Left renal pelvis (tissue), 4 donors: ENCODE results near the gene MAMLD1. TPM values are rescaled to one million over a fixed set of nuclear protein-coding genes. Genes with fewer than 3 reads are reported as not detected.

Experiments
- DNase-seq, 4 donors: peaks; one replicate each; pipeline ENCODE4 v3.0.0-alpha.2; 2013; ENCODE audit warnings: low read depth in 4 of 4, low spot score in 3 of 4
- polyA plus RNA-seq, 4 donors: library from polyadenylated mRNA; unstranded; fragments of 120-200 nt; gene quantifications; one replicate each; pipeline ENCODE4 v1.2.1, GENCODE V29; 2013; ENCODE audit not compliant: insufficient read length in 4 of 4

MAMLD1 gene
- polyA plus RNA-seq, 4 donors = 6.5 to 10.2 (median 7.3) TPM

DNA sequence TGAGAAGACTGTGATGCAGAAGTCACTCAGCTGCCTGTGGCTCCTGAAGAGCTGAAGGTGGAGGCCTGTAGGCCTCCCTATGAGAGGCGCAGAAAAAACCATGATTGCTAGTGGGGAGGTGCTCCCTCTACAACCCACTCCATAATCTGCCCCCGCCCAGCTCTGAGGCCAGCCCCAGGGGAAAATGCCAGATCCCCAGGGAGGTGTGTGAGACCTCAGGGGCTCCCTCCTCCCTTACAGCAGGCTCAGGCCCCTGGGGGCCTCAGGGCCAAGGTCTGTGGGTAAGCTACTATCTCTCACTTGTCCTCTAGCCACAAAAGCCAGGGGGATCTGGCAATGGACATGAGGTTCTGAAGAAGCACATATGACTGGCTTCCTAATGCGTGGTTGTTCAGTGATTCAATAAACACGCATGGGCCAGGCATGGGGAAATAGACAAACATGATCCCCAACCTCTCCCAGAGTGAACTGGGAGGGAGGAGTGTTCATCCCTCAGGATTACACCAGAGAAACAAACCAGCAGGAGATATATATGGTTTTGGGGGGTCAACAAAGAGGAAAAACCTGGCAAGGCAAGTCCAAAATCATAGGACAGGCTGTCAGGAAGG is 154.3 kb downstream of the MAMLD1 start:
- no peak for DNase-seq

DNA sequence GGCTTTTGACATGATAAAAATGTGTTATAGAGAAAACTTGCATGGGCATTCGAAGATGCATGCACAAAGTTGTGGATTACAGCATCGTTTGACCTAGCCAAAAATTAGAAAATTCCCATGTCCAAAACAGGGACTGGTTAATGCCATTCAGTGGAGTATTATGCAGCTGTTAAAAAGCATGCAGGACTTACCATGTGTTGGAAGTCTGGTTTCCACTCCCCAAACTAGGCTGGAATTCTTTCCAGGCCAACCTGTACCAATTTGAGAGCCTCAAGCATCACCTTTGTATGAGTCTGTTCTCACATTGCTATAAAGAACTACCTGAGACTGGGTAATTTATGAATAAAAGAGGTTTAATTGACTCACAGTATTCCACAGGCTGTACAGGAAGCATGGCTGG is 159.4 kb downstream of the MAMLD1 start:
- DNase-seq = no peak

DNA sequence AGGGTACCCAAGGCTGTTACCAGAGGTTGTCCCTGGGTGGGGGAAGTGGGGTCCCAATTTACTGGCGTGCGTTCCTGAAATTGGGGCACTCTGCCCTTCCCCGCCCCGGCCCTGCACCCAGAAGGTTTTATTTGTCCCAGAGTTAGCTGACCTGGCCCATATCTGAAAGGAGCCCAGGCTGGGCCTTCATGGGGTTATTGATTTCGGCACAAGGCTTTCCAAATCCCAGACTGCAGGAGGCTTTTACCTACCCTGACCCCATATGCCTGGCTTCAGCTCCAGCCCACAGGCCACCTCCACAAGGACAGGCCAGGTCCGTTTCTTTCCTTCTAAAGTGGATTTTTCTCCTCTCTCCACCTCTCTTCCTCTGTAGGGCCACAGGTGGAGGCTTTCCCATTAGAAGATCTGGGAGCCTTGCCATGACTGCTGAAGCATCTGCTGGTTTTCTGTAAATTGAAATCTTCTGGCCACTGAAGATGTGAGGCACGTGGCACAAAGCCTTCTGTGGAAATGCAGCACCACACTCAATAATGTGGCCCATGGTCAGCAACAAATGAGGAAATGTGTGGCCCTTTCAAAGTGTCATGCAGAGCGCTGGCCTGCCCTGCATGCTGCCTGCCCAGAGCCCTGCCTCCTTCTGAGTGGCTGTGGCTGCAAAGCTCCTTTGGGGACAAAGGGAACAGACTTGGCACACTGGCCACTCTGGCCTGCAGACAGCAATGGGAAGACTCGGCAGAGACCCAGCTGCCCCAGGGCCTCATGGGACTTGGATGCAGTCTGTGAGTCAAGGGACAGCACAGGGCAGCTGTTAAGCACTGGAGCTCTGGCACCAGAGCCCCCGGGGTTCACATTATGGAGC is 162.2 kb downstream of the MAMLD1 start:
- no peak for DNase-seq

DNA sequence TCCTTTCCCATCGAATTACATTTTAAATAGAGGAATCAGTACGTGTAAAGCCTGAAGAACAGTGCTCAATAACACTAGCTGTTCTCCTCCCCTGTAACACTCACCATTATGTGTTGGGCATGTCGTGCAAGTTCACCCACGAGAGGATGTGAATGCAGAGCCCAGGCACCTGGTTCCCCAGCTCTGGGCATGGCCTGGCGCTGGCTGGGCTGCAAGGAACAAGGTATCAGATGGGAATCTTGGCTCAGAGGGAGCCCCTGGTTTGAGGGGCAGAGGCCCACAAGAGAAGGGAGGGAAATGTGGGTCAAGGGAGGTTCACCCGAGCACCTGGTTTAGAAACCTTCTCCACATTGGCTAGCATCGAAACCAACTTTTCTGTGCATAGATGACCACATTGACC is 163.6 kb downstream of the MAMLD1 start:
- DNase-seq = no peak

DNA sequence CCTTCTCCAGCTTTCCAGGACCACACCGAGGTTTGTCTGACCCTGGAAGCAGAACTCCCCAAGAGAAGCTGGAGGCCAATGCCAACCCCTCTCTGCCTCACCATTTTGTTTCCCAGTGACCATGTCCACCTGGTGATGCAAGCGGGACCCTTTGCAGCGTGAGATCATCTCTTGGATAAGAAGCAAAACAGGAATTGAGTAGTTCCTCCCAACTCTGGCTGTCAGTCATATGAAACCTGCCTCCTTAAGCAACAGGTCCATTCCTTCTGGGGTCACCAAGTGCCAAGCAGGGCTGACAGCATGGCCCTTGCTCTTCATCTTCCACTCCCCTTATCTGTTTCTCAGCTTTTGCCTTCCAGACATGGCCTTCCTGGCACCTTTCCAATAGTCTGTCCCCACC is 164.0 kb downstream of the MAMLD1 start:
- no peak for DNase-seq

DNA sequence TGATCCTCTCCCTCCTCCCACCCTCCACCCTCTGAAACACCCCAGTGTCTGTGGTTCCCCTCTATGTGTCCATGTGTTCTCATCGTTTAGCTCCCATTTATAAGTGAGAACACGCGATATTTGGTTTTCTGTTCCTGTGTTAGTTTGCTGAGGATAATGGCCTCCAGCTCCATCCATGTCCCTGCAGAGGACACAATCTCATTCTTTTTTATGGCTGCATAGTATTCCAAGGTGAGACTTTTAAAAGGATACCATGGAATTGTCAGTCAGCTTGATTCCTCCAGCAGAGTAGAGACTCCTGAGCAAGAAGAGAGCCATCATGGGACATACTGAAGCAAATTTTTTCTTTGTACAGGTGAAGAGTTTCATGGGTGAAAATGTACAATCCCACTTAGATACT is 166.5 kb downstream of the MAMLD1 start:
- no peak for DNase-seq

DNA sequence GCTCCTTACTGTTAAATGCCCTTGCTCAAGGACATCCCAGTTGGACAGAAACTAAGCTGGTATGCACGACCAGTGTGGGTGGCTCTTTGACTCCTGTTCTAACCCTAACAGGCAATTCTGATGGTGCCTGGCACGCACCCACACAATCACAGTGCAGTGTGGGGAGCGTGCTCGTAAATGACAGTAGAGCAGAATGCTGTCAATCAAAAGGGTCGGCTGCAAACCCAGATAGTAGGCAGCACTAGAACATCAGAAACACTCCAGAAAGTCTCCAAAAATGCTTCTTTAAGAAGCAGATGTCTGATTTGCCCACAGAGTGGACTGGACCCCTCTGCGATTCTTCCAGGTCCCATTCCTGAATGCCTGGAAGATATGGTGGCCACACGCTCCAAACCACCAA is 167.7 kb downstream of the MAMLD1 start:
- DNase-seq = no peak

DNA sequence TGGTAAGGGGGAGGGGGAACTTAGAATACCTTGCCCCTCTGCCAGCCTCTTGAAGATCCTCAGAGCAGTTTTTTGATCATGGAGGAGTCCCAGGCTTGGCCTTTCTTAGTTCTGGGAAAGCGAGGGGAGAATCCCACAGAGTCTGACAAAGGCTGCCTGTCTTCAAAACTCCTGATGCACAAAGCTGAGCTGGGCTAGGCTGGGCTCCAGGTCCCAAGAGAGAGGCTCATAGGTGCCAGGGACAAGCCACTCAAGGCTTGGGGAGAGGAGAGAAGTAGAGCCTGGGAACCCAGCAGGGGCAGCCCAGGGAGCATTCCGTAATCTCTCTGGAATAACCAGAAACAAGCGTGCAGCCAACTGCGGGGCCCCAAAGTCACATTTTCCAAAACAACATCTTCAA is 168.3 kb downstream of the MAMLD1 start:
- no peak for DNase-seq

DNA sequence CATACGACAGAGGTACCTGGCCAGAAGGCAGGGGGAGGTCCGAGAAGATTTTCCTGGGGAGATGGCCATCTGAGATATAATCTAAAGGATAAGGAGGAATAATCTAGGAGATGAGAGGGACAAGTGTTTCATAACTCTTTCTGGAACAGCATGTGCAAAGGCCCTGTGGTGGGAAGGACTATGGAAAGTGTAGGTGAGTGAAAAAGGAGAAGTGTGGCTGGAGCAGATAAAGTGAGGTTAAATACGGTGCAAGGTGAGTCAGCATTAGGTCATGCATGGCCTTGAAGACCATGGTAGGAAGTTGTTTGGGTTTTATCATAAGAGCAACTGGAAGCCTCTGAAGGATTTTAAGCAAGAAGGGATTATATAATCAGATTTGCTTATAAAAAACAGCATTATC is 170.7 kb downstream of the MAMLD1 start:
- no peak for DNase-seq

DNA sequence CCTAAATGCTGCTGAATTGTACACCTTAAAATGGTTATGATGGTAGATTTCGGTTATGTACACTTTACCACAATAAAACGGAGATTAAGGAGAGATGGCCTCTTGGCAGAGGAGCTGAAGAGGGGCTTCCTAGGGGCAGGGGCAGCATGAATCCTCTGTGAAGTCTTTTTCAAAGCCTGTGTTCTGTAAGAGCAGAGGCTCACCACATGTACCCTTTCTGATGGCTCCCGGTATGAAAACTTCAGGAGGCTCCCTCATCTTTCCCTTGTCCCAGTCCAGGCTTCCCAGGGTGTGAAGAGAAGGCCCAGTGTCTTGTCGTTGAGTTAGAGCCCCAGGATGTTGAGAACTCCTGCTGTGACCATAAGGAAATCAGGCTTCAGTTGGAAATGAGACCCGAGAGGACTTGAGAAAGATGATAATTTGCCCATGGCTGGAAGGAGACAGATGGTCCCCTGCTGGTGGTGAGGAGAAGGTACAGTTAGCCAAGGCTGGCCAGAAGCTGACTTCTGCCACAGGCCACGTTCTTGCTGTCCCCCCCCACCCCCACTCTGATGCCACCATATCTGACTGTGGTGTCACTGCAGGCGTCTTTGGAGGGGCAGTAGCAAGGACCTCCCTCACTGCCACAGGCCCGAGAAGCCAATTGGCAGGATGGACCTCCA is 173.5 kb downstream of the MAMLD1 start:
- no peak for DNase-seq

DNA sequence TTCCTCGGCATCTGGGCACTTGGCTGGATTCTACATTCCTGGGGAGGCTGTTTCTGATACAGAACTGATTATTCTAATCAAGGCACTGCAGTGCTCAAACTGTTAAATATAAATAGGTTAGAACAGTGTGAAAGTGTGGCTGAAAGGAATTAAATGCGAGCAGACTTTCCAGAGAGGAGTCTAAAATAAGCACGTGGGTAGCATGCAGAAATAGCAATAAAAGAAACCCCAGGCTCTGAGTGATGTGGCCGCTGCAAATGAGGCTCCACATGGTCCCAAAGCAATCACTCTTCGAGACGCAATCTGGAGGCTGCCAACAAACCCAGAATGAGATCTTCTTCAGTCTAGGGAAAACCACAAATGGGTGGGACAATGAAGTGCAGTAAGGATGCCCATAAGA is 174.7 kb downstream of the MAMLD1 start:
- no peak for DNase-seq

DNA sequence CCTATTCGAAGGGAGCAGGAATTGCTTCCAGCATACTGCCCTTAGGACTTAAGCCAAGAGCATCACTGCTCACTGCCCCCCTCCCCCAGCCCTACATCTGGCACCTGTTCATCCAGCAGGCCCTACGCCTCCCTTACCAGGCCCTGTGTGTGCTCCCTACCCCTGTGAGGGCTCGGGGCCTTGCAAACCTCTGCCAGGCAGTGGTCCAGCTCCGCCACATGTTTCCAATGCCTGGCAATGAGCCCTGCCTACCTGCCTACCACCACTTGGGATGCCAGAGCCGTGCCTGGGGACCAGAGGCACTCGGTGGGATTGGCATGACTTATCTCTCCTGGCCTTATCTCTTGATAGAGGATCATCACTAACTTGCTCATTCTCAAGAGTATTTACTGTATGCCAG is 177.8 kb downstream of the MAMLD1 start:
- DNase-seq = no peak

DNA sequence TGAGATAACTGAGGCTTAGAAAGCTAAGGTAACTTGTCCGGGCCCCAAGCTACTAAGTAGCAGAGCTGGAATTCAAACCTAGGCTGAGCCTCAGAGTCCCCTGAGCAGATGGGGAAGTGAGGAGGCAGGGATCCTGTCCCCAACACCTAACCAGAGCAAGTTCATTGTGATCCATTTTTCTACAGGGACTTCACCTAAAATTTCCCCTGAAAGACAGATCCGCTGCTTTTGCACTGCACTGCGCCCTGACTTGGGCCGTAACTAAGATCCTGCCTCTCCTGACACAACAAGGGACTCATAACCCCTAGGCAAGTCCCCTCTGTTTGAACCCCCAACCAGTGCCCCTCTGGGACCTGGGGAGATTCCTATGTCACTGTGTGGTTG is 179.7 kb downstream of the MAMLD1 start:
- no peak for DNase-seq

DNA sequence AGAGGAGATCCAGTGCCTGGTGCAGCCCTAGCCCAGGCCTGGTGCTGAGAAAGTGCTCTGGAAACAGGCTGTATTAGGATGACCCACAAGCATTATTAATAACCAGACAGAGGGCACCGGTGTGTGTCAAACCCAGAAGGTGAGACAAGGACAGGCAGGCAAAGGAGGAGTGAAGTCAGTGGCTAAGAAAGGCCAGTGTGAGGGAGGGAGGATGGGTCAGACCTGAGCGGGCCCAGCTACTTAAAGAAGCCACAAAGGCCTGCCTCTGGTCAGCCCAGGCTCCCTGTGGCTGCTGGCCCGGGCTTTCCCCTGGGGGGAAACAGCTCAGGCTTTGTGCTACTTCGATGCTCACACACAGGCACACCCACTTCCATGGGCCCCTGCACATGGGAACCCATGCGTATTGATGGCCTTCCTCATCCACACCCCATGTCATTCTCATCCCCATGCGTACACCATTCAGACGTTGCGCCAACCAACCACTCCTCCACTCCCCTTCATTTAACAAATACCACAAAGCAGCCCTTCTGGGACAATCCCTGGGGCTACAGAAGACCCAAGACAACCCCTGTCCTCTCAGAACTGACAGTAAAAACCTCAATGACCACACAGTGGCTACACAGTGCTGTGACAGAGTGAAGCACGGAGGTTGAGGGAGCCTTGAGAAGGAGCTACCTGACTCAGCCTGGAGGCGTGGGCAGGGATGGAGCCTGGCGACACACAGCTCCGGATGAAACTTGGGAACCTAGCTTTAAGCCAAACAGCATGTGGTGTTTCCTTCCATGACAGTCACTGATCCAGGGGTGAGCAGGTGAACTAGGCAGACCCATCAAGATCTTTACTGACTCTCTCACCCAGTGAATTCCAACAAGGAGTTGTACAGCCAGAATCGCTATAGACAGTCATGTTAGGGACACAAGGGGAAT is 180.4 kb downstream of the MAMLD1 start:
- no peak for DNase-seq

DNA sequence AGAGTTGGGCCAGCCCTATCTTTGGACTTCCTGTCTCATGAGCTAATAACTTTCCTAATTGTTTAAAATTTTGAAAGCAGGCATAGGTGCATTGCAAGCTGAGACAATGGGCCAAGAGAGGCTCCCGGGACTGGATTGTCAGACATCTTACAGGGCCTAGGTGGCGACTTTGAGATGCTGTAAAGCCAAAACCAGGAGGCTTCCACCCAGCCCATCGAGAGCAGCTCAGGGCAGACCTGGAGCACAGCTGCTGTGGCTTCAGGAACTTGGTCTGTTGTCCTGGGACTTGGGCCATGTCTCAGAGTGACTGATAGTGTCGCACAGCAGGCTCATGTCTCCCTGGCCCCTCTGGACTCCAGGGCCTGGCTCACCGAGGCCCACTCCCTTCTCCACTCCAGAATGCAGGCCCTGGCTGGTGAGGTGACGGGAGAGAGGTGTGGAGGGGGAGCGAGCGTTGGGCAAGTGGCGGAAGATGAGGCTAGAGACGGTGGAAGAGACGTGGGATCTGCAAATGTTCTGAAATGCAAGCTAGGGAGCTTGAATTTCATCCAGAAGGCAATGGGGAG is 181.2 kb downstream of the MAMLD1 start:
- no peak for DNase-seq

DNA sequence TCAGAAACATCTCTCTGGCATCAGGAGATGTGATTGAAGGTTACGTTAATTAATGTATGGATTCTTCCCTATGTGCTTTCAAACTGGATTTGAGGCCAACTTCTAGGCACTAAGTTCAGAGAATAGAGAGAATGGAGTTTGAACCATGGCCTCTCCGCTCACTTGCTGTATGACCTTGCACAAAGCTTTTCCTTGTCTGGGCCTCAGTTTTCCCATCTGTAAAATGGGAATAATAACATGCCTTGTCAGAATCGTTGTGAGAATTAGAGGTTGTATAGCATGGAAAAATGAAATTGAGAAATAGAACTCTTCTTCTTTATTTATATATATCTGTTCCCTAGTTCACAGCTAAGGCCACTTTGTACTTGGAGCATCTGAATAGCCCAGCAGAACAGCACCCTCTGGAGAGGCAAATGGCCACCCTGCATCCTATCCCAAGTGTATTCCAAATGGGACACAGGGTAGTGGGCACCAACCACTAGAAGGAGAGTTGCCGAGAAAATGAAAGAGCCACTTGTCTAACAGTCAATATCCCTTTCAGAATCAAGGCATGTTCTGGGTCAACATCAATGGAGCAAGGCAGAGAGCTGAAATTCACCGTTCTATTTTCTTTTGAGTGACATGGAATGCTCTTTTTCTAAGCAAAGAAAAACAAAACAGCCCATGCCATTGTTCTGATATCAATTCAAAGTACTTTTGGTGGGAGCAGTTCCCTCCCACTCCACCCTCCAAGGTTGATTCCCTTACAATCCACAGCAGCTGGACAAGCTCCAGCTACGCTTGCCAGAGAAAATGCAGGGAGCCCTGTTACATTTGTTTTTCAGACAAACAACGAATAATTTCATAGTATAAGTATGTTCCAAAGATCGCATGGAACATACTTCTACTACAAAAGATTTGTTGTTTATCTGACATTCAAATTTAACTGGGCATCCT is 182.0 kb downstream of the MAMLD1 start:
- no peak for DNase-seq

DNA sequence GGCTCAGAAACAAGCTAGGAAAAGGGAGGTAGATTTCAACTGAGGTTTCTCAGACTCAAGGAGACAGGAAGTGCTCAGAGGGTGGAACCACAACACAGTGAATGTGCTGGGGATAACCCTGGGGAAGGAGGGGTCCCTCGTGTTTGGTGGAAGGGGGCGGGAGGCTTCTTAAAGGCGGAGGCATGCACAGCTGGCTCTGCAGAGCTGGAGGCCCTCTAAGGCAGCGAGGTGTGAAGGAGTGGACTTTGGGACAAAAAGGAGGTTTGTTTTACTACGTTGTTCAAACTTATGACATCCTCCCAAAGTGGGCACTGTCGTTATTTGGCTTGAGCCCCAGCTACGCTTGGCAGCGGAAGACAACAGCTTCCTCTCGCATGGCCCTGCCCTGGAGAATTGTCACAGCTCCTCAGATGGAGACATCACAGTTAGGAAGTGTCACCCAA is 183.6 kb downstream of the MAMLD1 start:
- DNase-seq = peak in 1 of 4 donors; percentile 20

DNA sequence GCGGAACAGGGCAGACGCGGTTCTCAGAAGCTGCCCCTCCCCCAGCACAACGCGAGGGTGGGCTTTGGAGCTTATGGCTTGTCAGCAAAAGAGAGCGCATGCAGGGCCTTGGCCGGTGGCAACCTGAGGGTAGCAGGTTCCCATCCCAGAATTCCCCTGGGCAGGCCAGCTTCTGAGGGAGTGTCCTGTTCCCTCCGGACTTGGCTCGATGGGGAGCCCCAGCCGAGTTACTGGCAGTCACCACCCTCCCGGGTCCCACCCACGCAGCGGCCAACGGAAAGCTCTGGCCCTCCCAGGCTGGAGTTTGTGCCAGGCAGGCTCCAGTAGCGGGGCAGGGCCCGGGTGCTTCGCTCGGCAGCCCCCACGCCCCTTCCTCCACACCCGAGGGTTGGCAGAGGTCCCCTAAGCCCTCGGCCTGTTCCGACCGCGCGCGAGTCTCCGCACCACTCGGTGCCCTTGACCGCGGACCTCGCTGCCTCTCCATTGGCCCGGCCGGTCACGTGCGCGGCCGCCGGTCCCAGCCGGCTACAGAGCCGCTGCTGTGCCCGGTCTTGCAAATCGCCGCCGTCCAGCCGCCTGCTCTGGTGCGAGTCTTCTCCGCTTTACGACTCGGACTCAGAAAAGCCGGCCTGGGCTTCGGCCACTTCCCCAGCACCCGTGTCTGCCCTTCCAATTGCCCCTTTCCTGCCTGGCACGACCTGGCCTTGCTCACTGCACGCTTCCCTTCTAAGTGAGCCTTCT is 184.4 kb downstream of the MAMLD1 start:
- peak in 1 of 4 donors; percentile 39 for DNase-seq

DNA sequence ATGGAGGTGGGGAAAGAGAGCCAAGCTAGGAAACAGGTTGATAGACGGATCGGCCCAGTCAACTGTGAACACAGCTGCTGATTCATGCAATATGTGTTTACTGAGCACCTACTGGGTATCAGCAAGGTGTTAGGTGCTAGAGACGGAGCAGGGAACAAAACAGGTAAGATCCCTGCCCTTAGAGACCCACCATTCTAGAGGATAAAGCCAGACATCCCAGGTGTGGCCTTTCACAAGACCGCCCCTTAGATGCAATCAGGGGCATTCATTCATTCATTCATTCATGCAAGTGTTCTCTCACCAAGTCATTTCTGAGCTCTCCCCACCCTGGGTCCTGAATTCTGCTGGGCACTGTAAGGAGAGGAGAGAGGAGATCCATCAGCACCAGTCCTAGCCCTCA is 185.1 kb downstream of the MAMLD1 start:
- no peak for DNase-seq
